Kidney (tissue), 14 donors: ENCODE measurements around the gene TMOD1. TPM values are rescaled to one million over a fixed set of nuclear protein-coding genes. Genes with fewer than 3 reads are reported as not detected.

Source experiments
- DNase-seq, 5 donors: peaks; one replicate each; pipeline ENCODE4 v3.0.0-alpha.2; 2013 to 2020
- FAIRE-seq: peaks from 2 replicates; lab custom pipeline; 2012; peaks lifted over from hg19 to GRCh38; lab: Jason Lieb, UNC
- H3K27ac ChIP-seq, 2 donors: one replicate each; pipeline ENCODE4 v1.7.0; 2013; ENCODE audit warnings: low read depth in 2 of 2, low read length in 2 of 2, inconsistent platforms in 1 of 2
- H3K27me3 ChIP-seq: one replicate; pipeline ENCODE4 v1.7.1; 2013; ENCODE audit warnings: low read length, inconsistent platforms; ENCODE audit not compliant: control insufficient read depth, insufficient read depth
- H3K36me3 ChIP-seq, 3 donors: one replicate each; pipeline versions ENCODE4 v1.7.0 to v1.7.1; 2013; ENCODE audit warnings: low read length in 3 of 3, control low read depth in 1 of 3, inconsistent platforms in 1 of 3; ENCODE audit not compliant: insufficient read depth in 3 of 3, control insufficient read depth in 2 of 3
- H3K4me1 ChIP-seq, 3 donors: one replicate each; pipeline versions ENCODE4 v1.7.0 to v1.7.1; 2013; ENCODE audit warnings: low read length in 3 of 3, inconsistent platforms in 1 of 3, low read depth in 1 of 3; ENCODE audit not compliant: control insufficient read depth in 2 of 3, insufficient read depth in 2 of 3
- H3K4me3 ChIP-seq, 3 donors: one replicate each; pipeline versions ENCODE4 v1.7.0 to v1.8.1; 2013; ENCODE audit warnings: low read length in 3 of 3, control low read depth in 1 of 3, inconsistent platforms in 1 of 3
- H3K9ac ChIP-seq, 3 donors: one replicate each; pipeline versions ENCODE4 v1.7.0 to v1.7.1; 2013; ENCODE audit warnings: low read length in 3 of 3, control low read depth in 1 of 3, inconsistent platforms in 1 of 3
- H3K9me3 ChIP-seq, 3 donors: one replicate each; pipeline versions ENCODE4 v1.7.0 to v1.7.1; 2013; ENCODE audit warnings: low read length in 3 of 3, control low read depth in 1 of 3, inconsistent platforms in 1 of 3; ENCODE audit not compliant: control insufficient read depth in 2 of 3, insufficient read depth in 1 of 3
- CTCF ChIP-seq: IDR thresholded peaks from 3 replicates; pipeline ENCODE4 v1.5.1; 2012; ENCODE audit warnings: mild to moderate bottlenecking, moderate library complexity, borderline replicate concordance; ENCODE audit not compliant: insufficient read depth; ENCODE audit errors: extremely low read depth
- intact Hi-C: fragments of 100-400 bp; cut with DNase I; formaldehyde crosslinking; loops from one replicate; pipeline ENCODE4 v1.11.1; 2022
- polyA plus RNA-seq: library from polyadenylated mRNA; stranded (reverse); fragments of 350-450 nt; fragmentation: Illumina TruSeq; extraction: RNeasy Lipid Tissue Mini Kit (QIAGEN cat#74804); gene quantifications from one replicate; pipeline ENCODE4 v1.2.3, GENCODE V29; 2014; ENCODE audit warnings: low read depth, low replicate concordance; ENCODE audit not compliant: insufficient read depth
- total RNA-seq: library from RNA; stranded (reverse); fragmentation: NEBNext Ultra II Directional; extraction: Animal tissue kit (Norgen Biotek cat#: 25700); gene quantifications from one replicate; pipeline ENCODE4 v1.2.1, GENCODE V29; 2021
- donor health status: control.
- donor health status: control.
- donor health status: control.
- donor health status: control.
- donor health status: control.
- donor health status: DM: yes; HTN: yes; CAD: no.
- donor health status: Normal renal cell carcinoma (clear cell type).

TMOD1 gene
- total and polyA plus RNA-seq, 2 donors from 2014 or later, result 8.1 to 14.9 TPM

- no peak overlapping the region for H3K9ac ChIP-seq
- FAIRE-seq (no peak), DNase-seq (no peak)
- peaks cover 43% of the 10 kb centered on the region for H3K27me3 ChIP-seq
- H3K27ac ChIP-seq, result no peak overlapping the region
- no peaks in the 10 kb centered on the region for H3K9me3 ChIP-seq
- peaks cover 0 to 4% (median 3%) of the 10 kb centered on the region in 3 donors for H3K4me1 ChIP-seq
- intact Hi-C loops, result no loop called here
- H3K36me3 ChIP-seq, result peaks cover 0 to 3% (median 0%) of the 10 kb centered on the region in 3 donors
- no peak for TF ChIP-seq CTCF
- H3K4me3 ChIP-seq, result peak overlapping the region in 2 of 3 donors; percentile 20 to 64
Observed at GRCh38 chr9:97500765-97501176, 695 bp upstream of the TMOD1 start.

- Histone ChIP-seq H3K9me3 (no peaks in the 10 kb centered on the region), H3K27ac (no peak overlapping the region), H3K27me3 (peaks cover 43% of the 10 kb centered on the region), H3K36me3 (peaks cover 0 to 1% (median 0%) of the 10 kb centered on the region in 3 donors), H3K9ac (no peak overlapping the region), H3K4me1 (peaks cover 0 to 4% (median 3%) of the 10 kb centered on the region in 3 donors), H3K4me3 (peak overlapping the region in 1 of 3 donors; percentile 64)
- FAIRE-seq (no peak), DNase-seq (peak in 1 of 5 donors; percentile 78)
- intact Hi-C loops, result no loop called here
- TF ChIP-seq CTCF, result no peak
Observed at GRCh38 chr9:97501972-97502221, 431 bp downstream of the TMOD1 start.

GRCh38 chr9:97502222-97502983, 937 bp downstream of the TMOD1 start:
- H3K27me3 ChIP-seq, result peaks cover 43% of the 10 kb centered on the region
- no peak for TF ChIP-seq CTCF
- intact Hi-C loops, result no loop called here
- H3K9me3 ChIP-seq, result no peaks in the 10 kb centered on the region
- H3K36me3 ChIP-seq, result no peaks in the 10 kb centered on the region
- H3K9ac ChIP-seq, result peak overlapping the region in 1 of 3 donors; percentile 40
- peak overlapping the region in 2 of 3 donors; percentile 47 to 64 for H3K4me3 ChIP-seq
- no peak overlapping the region for H3K27ac ChIP-seq
- FAIRE-seq, result no peak
- peaks cover 0 to 4% (median 3%) of the 10 kb centered on the region in 3 donors for H3K4me1 ChIP-seq
- DNase-seq, result peak in 2 of 5 donors; percentile 57 to 72
